Measurements from ENCODE around the gene AQP5. TPM values are rescaled to one million over a fixed set of nuclear protein-coding genes. Genes with fewer than 3 reads are reported as not detected.

AQP5 gene
- total and polyA plus RNA-seq, 2 of the 8 experiments (the other 6 are each of a cell fraction or from before 2014, with no cell fraction given), result 2.5 to 3.2 TPM

DNA sequence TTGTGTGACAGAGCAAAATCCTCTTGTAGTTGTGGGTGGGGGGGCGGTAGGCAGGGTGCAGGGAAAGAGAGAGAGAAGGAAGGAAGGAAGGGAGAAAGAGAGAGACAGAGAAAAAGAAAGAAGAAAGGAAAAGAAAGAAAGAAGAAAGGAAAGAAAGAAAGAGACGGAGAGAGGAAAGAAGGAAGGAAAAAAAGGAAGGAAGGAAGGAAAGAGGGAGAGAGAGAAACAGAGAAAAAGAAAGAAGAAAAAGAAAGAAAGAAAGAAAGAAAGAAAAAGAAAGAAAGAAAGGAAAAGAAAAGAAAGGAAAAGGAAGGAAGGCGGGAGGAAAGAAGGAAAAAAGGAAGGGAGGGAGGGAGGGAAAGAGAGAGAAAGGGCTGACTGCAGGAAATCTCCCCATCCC, 40.4 kb upstream of the AQP5 start:
- Histone ChIP-seq H3K14ac (ENCODE audit: insufficient read length) (no peak overlapping the region), H3K27me3 (replicated peaks in 1 of 4; ENCODE audit: control insufficient read depth in 3 of 4, extremely low read depth in 1 of 4, insufficient read depth in 3 of 4, low read length in 3 of 4) (no peaks in the 10 kb centered on the region), H3K79me2 (ENCODE audit: control insufficient read depth in 1 of 2, insufficient read depth in 2 of 2, low read length in 2 of 2) (no peaks in the 10 kb centered on the region), H3K4me2 (ENCODE audit: insufficient read depth in 1 of 2, low read depth in 2 of 2, low read length in 2 of 2) (no peak overlapping the region), H3K23me2 (ENCODE audit: low read depth, low read length) (0 out of 2 replicates have a peak, but pooled peaks cover 2% of the 10 kb centered on the region), H3K56ac (replicated peaks; ENCODE audit: insufficient read length, low read depth, low read length) (no peak overlapping the region), H4K20me1 (replicated peaks in 1 of 2; ENCODE audit: control insufficient read depth in 1 of 2, insufficient read depth in 2 of 2, low read length in 2 of 2) (peaks cover 0 to 2% of the 10 kb centered on the region in 2 experiments), H3K4me1 (replicated peaks in 1 of 4; ENCODE audit: control insufficient read depth in 3 of 4, insufficient read depth in 4 of 4, low read length in 3 of 4) (no peaks in the 10 kb centered on the region; a peak in 1 of 7 replicates), H3K9me3 (ENCODE audit: insufficient read depth in 2 of 2, low read depth in 1 of 2, low read length in 1 of 2) (no peaks in the 10 kb centered on the region), H4K8ac (ENCODE audit: extremely low read depth, insufficient read depth, low read length) (no peak overlapping the region), H2BK15ac (ENCODE audit: low read length) (no peak overlapping the region), H2AFZ (ENCODE audit: low read length) (no peak overlapping the region), H3K79me1 (ENCODE audit: low read depth, low read length) (0 out of 2 replicates have a peak, but pooled peaks cover 2% of the 10 kb centered on the region), H3K4ac (replicated peaks; ENCODE audit: insufficient read length, low read depth, low read length) (no peak overlapping the region), H4K5ac (ENCODE audit: insufficient read length, low read depth, low read length) (no peak overlapping the region), H3K36me3 (ENCODE audit: control insufficient read depth in 2 of 4, insufficient read depth in 4 of 4, low read length in 3 of 4) (no peaks in the 10 kb centered on the region), H3K4me3 (ENCODE audit: extremely low read depth in 1 of 4, insufficient read depth in 2 of 4, low read depth in 3 of 4, low read length in 4 of 4) (no peak overlapping the region), H2BK120ac (replicated peaks; ENCODE audit: low read depth, low read length) (no peak overlapping the region), H3K27ac (ENCODE audit: low read depth, low read length) (no peak overlapping the region), H2BK20ac (ENCODE audit: low read length) (no peak overlapping the region), H3K9ac (replicated peaks in 1 of 4; ENCODE audit: extremely low read depth in 1 of 4, low read depth in 3 of 4, low read length in 3 of 4) (no peak overlapping the region), H2BK12ac (ENCODE audit: low read depth, low read length) (no peak overlapping the region), H4K91ac (replicated peaks; ENCODE audit: insufficient read length, low read length) (no peak overlapping the region), H2BK5ac (ENCODE audit: low read depth, low read length) (no peak overlapping the region), H3K23ac (ENCODE audit: insufficient read length) (no peak overlapping the region), H3K18ac (ENCODE audit: extremely low read depth, low read length) (no peak overlapping the region), H2AK5ac (ENCODE audit: low read depth, low read length) (no peak overlapping the region)
- no peak for DNase-seq (ENCODE audit: low read depth in 1 of 2, low spot score in 2 of 2)
- CTCF ChIA-PET (ENCODE audit: partially characterized antibody), result interaction anchor here (0.5 to 0.8 kb wide), 2 partner anchors 19 to 28 kb away, joined by 3 read pairs; no protein-coding TSS in a partner anchor
- FAIRE-seq, result no peak
- 67% methylated on average over 2 of the region's 3 CpGs; no CpG with 5 or more reads in 1 of the 2 experiments for WGBS, 2 experiments (ENCODE audit: extremely low coverage in 1 of 2, insufficient coverage in 1 of 2, insufficient read length in 1 of 2, insufficient replicate concordance in 2 of 2, low coverage in 1 of 2, low lambda C conversion rate in 2 of 2, missing lambda C conversion rate in 1 of 2)
- POLR2A ChIA-PET (ENCODE audit: partially characterized antibody), result interaction anchor here (2.0 kb wide), 1 partner anchor 24 kb away, joined by 4 read pairs; no protein-coding TSS in a partner anchor
- TF ChIP-seq, protein P1, sequence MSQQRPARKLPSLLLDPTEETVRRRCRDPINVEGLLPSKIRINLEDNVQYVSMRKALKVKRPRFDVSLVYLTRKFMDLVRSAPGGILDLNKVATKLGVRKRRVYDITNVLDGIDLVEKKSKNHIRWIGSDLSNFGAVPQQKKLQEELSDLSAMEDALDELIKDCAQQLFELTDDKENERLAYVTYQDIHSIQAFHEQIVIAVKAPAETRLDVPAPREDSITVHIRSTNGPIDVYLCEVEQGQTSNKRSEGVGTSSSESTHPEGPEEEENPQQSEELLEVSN (IDR thresholded peaks at IDR 0.05), result no peak
- no peak for TF ChIP-seq TEAD4 (IDR thresholded peaks at IDR 0.05; ENCODE audit: low read depth, low read length)
- TF ChIP-seq POLR2AphosphoS5 (IDR thresholded peaks at IDR 0.05; ENCODE audit: low read depth, low read length), result no peak
- no peak for TF ChIP-seq TBP (IDR thresholded peaks at IDR 0.05; ENCODE audit: low read depth, low read length)
- TF ChIP-seq, protein P2, sequence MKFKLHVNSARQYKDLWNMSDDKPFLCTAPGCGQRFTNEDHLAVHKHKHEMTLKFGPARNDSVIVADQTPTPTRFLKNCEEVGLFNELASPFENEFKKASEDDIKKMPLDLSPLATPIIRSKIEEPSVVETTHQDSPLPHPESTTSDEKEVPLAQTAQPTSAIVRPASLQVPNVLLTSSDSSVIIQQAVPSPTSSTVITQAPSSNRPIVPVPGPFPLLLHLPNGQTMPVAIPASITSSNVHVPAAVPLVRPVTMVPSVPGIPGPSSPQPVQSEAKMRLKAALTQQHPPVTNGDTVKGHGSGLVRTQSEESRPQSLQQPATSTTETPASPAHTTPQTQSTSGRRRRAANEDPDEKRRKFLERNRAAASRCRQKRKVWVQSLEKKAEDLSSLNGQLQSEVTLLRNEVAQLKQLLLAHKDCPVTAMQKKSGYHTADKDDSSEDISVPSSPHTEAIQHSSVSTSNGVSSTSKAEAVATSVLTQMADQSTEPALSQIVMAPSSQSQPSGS (IDR thresholded peaks at IDR 0.05; ENCODE audit: low read length), result no peak
- TF ChIP-seq CTBP2 (IDR thresholded peaks at IDR 0.05; ENCODE audit: borderline replicate concordance, insufficient read depth, insufficient read length, low read length), result no peak
- TF ChIP-seq CEBPB (IDR thresholded peaks at IDR 0.05; ENCODE audit: low read depth, low read length), result no peak
- no peak for TF ChIP-seq EP300 (IDR thresholded peaks at IDR 0.05; ENCODE audit: borderline replicate concordance in 1 of 2, low read depth in 2 of 2, low read length in 2 of 2)
- no peak for TF ChIP-seq TCF12 (IDR thresholded peaks at IDR 0.05; ENCODE audit: low read depth, low read length)
- no peak for TF ChIP-seq SP2 (IDR thresholded peaks at IDR 0.05; ENCODE audit: low read length)
- no peak for TF ChIP-seq BACH1 (IDR thresholded peaks at IDR 0.05; ENCODE audit: low read length)
- TF ChIP-seq POLR2A (IDR thresholded peaks at IDR 0.05; ENCODE audit: control extremely low read depth in 1 of 2, low read depth in 2 of 2, low read length in 2 of 2), result no peak
- TF ChIP-seq SP4 (IDR thresholded peaks at IDR 0.05; ENCODE audit: low read length), result no peak

Data from H1 (cell line).